ENCODE measurements around the gene CMA1.
"Not testable (repeated sequence)": the region's sequence is repeated elsewhere in the genome, so short reads cannot be mapped to it uniquely, and the experiment has no call there.

Gene CMA1, protein sequence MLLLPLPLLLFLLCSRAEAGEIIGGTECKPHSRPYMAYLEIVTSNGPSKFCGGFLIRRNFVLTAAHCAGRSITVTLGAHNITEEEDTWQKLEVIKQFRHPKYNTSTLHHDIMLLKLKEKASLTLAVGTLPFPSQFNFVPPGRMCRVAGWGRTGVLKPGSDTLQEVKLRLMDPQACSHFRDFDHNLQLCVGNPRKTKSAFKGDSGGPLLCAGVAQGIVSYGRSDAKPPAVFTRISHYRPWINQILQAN

DNA sequence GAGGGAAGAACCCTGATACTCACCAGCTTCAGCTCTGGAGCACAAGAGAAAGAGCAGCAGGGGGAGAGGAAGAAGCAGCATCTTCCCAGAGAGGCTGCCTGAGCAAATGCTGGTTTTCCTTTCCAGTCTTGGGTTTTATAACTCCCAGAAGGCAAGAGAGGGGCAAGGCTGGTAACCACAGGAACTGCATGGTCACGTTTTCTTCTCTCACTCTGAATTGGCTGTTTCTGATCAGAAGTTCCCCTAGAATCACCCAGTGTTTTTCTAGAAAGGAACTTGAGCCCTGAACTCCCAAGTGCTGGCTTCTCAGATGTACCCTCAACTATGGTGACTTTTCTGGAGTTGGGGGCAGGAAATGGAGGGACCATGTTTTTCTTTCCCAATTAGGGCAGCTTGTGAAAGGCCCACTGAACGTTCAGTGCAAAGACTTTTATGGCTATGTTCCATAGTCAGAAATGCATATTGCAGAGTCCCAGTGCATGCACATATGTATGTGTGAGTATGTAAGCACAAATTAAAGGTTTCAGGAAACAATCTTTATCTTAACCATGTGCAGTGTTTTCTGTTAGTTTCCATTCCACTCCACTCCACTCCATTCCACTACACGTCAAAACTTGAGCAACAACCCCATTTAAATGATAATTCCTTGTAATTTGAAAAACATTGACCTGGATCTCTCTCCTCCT is at the start of gene CMA1:
CMA1 (minus strand) TSS at position 111 of the 686 bp plus-strand sequence; CDS start at position 81, 30 bp downstream.
- DNase-seq: no peak

DNA sequence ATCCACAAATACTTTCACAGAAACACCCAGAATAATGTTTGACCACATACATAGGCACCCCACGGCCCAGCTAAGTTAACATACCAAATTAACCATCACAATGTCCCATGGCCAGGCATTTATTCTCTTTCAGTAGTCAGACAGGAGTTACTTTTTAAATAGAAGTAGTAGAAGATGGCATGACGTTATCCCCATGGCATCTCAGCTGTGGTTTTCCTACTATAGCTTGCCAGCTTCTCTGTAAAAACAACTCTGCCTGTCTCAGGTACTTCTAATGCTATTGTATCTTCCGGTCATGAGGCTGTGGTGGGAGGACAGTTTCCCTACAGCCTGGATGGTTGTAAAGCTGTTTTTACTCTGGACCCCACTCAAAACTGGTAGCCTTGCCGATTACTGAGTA is 48.7 kb upstream of the CMA1 start:
- DNase-seq: no peak

DNA sequence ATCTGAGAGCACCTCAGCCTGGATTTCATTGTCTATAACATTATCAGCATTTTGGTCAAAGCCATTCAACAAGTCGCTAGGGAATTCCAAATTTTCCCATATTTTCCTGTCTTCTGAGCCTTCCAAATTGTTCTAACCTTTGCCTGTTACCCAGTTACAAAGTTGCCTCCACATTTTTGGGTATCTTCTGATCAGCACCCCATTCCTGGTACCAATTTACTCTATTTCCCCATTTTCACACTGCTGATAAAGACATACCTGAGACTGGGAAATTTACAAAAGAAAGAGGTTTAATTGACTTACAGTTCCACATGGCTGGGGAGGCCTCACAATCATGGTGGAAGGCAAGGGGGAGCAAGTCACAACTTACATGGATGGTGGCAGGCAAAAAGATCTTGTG is 41.0 kb upstream of the CMA1 start:
- not testable (repeated sequence) for DNase-seq

DNA sequence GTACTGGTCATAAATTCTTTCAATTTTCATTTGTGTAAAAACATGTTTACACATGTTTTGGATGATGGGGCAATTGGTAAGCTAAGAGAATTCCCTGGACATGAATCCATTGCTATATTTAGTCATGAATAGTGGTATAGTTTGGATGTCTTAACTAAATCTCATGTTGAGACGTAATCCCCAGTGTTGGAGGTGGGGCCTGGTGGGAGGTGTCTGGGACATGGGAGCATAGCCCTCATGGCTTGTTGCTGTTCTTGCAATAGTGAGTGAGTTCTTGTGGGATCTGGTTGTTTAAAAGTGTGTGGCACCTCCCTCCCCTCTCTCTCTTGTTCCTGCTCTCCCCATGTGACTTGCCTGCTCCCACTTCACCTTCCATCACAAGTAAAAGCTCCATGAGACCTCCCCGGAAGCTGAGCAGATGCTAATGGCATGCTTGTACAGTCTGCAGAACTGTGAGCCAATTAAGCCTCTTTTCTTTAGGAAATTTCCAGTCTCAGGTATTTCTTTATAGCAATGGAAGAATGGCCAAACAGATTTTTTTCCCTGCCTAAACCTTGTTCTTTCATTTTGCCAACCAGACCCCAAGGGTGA is 34.4 kb upstream of the CMA1 start:
- DNase-seq: no peak

DNA sequence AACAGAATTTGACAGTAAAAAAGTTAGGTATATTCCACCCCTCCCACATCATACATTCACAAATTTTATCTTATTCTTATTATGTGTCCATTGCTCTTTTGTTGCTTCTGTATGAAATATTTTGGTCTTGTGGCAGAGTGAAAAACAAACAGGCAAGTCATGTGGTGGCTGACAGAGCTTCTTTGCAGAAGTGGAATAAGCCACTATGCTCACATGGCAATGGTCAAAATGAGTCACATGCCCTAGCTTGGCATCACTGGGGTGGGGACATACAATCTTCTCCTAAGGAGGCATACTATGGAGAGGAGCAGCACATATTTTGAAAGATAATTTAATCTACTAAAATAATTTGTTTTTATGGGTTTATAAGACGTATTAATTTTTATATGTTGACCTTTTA is 27.7 kb upstream of the CMA1 start:
- no peak for DNase-seq

DNA sequence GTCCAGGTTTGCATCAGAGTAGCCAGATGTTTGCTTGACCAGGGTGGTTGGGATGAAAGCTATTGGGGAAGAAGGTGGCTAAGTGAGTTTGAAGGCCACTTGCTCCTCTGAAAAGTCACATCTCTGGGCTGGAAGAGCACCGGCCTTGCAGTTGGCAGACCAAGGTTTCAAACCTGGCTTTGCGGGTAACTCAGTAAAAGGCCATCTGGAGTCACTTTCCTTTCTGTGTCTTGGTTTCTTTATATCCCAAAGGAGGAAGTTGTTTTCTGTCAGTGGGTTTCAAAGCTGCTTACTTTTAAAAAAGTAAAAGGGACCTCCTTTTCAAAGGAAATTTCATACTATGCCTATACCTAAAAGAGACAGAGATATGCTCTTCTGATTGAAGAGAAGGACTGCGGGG is 26.2 kb upstream of the CMA1 start:
- no peak for DNase-seq

DNA sequence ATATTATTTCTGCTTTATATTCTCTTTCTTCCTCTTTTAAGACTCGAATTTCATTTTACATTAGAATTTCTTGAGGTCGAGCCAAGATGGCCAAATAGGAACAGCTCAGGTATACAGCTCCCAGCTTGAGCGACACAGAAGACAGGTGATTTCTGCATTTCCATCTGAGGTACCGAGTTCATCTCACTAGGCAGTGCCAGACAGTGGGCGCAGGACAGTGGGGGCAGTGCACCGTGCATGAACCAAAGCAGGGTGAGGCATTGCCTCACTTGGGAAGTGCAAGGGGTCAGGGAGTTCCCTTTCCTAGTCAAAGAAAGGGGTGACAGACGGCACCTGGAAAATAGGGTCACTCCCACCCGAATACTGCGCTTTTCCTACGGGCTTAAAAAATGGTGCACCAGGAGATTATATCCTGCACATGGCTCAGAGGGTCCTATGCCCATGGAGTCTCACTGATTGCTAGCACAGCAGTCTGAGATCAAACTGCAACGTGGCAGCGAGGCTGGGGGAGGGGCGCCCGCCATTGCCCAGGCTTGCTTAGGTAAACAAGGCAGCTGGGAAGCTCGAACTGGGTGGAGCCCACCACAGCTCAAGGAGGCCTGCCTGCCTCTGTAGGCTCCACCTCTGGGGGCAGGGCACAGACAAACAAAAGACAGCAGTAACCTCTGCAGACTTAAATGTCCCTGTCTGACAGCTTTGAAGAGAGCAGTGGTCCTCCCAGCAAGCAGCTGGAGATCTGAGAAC is 18.0 kb upstream of the CMA1 start:
- not testable (repeated sequence) for DNase-seq

DNA sequence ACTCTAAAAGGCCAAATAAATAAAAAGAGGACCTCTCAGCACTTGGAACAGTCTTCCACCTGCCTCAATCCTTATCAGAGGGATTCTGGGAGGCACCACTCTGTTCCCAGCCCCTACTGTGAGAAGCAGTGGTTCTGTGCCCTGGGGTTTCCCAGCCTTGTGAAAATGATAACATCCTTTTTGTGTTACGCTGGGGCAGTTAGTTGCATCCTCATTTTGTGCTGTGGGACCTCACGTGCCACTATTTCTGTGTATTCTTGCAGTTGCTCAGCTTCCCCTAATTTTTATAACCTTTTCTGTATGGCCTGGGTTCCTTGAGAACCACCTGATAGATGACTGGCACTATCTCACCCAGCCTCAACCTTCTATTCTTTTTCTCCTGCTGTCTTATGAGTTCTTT is 10.8 kb upstream of the CMA1 start:
- no peak for DNase-seq

DNA sequence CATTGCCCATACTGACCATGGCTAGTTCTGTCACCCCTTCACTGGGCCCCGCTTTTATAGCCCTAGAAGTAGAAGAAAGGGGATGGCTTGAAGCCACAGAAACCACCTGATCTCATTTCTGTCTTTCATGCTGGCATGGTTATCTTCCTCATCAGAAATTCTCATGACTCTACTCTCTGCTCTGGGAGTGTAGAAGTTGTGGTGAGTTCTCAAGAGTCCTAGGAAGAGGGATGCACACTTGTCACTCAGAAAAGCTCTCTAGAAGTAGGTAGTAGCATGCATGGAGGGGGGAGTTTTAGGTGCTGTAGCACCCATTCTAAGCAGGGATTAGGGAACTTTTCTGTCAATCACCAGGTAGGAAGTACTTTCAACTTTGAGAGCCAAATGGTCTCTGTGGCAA is 6.1 kb upstream of the CMA1 start:
- no peak for DNase-seq

DNA sequence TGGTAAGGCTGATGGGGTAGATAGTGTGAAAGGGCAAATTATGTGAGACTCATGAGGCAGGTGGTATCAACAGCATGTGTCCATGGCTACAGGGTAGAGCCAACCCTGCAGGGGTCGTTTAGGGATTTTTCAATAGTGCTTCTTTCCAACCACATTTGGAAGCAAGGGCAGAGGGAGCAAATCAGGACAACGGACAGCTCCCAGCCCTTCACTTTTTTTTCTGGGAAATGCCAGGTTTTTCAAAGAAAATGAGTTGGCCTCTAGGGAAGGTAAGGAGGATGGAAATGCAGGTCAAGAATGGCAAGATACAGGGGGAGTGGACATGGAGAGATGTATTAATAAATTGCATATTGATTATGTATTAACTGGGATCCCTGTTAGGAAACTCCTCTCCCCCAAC is 4.9 kb upstream of the CMA1 start:
- no peak for DNase-seq

DNA sequence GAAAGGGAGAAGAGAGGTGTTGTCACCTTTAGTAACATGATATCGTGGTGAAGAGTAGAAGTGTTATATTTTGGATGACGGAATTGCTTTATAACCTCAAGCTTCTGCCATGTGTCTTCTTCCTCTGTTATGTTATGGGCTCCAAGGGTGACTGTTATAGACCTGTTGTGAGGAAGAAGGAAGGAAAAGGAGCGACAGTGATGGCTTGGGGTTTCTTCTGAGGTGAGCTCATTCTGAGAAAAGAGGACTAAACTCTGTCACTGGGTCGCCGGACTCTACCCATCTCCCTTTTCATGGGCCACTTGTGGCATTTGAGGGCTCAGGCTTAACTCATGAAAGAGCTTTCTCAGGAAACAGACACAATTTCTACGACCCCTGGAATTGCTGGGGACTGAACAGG is 1.6 kb downstream of the CMA1 start:
- no peak for DNase-seq

DNA sequence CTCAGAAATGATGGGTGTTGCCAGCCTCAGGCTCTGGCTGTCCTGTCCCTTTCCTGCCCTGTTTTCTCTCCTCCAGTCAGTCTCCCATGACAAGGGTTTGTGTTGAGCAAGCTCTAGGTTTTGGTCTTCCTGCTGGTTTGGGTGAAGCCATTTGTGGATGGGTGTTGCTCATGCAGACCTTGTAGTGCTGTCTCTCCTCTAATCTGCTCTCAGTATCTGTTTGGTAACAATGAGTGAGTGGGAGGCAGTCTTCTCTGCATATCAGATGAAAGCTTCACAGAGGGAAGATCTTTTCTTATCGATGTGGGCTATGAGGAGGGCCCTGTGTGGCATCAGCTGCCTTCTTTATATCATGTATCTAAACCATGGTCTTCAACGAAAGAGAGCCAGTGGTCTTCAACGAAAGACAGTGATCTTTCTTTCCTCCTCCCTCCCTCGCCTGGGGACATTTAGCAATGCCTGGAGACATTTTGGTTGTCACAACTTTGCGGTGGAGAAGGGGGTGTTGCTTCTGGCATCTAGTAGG is 3.6 kb downstream of the CMA1 start:
- no peak for DNase-seq

DNA sequence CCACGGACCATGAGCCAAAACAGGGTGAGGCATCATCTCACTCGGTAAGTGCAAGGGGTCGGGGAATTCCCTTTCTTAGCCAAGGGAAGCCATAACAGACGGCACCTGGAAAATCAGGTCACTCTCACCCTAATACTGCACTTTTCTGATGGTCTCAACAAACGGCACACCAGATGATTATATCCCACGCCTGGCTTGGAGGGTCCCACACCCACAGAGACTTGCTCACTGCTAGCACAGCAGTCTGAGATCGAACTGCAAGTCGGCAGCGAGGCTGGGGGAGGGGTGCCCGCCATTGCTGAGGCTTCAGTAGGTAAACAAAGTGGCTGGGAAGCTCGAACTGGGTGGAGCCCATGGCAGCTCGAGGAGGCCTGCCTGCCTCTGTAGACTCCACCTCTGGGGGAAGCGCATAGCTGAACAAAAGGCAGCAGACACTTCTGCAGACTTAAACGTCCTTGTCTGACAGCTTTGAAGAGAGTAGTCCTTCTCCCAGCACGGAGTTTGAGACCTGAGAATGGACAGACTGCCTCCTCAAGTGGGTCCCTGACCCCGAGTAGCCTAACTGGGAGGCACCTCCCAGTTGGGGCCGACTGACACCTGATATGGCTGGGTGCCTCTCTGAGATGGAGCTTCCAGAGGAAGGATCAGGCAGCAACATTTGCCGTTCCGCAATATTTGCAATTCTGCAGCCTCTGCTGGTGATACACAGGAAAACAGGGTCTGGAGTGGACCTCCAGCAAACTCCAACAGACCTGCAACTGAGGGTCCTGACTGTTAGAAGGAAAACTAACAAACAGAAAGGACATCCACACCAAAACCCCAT is 16.3 kb downstream of the CMA1 start:
- DNase-seq: not testable (repeated sequence)

DNA sequence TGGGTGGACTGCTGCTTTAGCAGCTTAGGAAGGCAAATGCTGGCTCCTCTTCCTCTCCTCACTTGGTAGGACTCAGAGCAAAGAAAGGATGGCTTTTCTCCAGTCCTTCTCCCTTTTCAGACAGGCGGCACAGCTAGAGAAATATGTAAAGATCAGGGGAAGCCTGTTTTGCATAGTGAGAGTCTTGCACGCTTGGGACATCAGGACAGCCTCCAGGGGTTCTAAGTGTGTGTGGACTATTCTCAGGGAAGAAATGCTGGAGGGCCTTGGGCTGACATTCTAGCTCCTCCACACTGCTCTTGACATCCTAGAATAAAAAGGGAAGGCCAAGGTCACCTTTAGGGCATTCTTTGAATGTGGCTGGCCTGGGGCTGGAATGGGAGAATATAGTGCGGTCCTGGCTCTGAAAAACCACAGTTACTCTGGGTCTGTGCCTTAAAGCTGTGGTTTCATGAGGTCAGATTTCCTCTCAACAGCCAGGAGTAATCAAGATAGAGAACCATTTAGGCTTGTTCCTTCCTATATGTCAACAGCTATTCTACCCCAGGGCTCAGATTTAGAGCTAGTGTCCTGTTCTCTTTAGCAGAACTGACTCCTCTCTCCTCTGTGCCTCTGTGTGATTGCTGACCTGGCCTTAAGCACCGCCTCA is 24.3 kb downstream of the CMA1 start:
- no peak for DNase-seq

DNA sequence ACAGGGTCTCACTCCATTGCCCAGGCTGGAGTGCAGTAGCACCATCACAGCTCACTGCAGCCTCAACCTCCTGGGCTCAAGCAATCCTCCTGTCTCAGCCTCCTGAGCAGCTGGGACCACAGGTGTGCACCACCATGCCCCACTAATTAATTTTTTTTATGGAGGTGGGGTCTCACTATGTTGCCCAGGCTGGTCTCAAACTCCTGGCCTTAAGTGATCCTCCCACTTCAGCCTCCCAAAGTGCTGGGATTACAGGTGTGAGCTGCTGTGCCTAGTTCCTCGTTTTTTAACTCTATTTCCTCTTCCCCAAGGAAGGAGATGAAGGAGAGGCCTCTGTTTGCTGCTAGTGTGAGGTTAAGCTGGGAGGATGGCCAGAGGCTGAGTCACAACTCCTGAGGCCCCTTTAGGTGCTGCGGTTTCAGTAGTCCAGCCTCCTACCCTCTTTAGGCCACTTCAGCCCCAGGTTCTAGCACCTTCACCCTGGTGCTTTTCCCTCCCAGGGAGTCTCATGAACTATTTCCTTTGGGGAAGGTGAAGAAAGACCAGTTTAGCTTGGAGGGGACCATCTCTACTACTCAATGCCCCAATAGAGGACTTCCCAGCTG is 25.3 kb downstream of the CMA1 start:
- DNase-seq: not testable (repeated sequence)

DNA sequence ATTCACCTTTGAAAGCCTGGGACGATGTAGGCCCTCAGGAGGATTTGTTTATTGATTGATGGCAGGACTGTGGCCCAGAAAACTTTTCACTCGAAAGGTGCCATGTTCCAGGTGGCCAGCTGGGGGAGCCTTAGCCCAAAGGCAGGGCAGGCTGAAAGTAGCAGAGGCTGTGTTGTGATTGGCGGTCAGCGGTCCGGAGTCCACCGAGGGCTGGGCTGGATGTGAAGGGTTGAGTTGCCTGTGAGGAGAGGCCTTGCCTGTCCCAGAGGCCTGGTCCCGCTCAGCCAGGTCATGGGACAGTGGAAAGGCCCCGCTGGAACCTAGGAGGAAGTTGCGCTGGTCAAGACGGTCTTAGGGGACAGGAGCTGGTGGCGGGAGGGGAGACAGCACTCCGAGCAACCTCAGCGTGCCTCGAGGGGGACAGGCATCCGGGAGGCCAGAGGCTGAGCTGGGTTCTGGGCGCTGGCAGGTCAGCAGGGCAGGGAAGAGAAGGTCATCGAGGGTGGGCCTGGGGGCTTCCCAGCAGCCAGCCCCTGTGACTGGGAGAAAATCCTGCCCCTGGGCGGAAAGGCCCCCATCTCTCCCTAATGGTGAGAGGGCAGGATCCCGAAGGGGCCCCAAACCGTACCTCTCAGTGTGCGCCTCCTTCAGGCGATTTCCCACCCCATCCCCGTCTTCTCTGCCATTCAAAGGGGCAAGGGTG is 26.3 kb downstream of the CMA1 start:
- DNase-seq: peak; percentile 62

DNA sequence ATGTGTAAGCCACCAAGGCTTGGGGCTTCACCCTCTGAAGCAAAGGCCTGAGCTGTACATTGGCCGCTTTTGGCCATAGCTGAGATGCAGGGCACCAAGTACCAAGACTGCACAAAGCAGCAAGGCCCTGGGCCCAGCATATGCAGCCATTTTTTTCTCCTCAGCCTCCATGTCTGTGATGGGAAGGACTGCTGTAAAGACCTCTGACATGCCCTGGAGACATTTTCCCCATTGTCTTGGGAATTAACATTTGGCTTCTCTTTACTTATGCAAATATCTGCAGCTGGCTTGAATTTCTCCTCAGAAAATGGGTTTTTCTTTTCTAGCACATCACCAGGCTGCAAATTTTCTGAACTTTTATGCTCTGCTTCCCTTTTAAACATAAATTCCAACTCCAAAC is 28.1 kb downstream of the CMA1 start:
- DNase-seq: not testable (repeated sequence)

DNA sequence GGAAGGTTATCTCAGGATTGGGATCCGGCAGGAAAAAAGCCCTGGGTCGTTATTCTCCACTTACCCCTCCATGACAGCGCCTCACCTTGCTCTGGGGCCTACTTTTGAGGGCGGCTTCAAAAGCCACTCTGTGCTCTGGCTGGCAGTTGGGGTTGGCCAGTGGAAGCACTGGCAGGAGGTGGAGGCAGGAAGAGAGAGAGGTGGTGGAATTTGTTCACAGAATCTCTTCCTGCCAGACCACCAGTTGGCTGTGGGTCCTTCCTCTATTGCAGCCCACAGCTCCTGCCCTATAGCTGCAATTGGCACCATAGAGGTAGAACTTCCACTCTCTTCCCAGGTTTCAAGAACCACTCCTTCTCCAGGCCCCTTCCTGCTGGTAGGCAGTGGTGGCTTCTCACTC is 32.8 kb downstream of the CMA1 start:
- DNase-seq: no peak

DNA sequence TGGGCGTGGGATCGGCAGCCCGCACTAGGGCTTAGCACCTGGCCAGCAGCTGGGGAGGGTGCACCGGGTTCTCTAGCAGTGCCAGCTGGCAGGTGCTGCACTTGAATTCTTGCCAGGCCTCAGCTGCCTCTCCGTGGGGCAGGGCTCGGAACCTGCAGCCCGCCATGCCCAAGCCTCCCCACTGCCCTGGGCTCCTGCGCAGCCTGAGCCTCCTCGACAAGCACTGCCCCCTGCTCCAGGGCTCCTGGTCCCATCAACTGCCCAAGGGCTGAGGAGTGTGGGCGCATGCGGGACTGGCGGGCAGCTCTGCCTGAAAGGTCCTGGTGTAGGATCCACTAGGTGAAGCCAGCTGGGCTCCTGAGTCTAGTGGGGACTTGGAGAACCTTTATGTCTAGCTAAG is 34.9 kb downstream of the CMA1 start:
- DNase-seq: no peak

DNA sequence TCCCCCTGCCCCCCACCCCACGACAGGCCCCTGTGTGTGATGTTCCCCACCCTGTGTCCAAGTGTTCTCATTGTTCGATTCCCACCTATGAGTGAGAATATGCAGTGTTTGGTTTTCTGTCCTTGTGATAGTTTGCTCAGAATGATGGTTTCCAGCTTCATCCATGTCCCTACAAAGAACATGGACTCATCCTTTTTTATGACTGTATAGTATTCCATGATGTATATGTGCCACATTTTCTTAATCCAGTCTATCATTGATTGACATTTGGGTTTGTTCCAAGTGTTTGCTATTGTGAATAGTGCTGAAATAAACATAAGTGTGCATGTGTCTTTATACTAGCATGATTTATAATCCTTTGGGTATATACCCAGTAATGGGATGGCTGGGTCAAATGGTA is 37.6 kb downstream of the CMA1 start:
- not testable (repeated sequence) for DNase-seq

DNA sequence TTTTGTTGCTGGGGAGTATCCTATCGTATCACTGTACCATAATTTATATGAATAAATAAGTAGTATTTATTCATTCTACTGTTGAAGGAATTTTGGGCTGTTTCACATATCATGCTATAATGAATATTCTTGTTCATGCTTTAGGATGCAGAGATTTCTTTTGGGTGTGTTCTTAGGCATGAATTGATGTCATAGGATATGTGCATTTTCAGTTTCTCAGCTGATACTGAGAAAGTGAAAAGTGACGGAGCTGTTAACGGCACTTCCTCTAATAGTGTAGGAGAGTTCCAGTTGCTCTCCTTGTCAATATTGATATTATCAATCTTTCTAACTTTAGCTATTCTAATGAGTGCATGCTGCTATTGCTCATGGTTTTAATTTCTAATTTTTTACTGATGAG is 42.3 kb downstream of the CMA1 start:
- no peak for DNase-seq
